ENCODE data around the gene ITGA4. TPM values are rescaled to one million over a fixed set of nuclear protein-coding genes. Genes with fewer than 3 reads are reported as not detected.

The ITGA4 gene
- total RNA-seq, 1 donor from 2014 or later, result 5.7 TPM

GRCh38 chr2:181575650-181576025, 118.5 kb downstream of the ITGA4 start:
- Mint-ChIP-seq H3K36me3 (ENCODE audit: unreplicated experiment) (no peaks in the 10 kb centered on the region), H3K27me3 (ENCODE audit: unreplicated experiment) (peaks cover 9% of the 10 kb centered on the region), H3K4me3 (ENCODE audit: unreplicated experiment) (no peak overlapping the region), H3K9me3 (ENCODE audit: unreplicated experiment) (no peaks in the 10 kb centered on the region), H3K27ac (ENCODE audit: unreplicated experiment) (no peak overlapping the region), H3K4me1 (ENCODE audit: unreplicated experiment) (no peaks in the 10 kb centered on the region)
- no peak for DNase-seq (ENCODE audit: extremely low spot score, unreplicated experiment)
- no peak for TF ChIP-seq CTCF (IDR thresholded peaks at IDR 0.05)

- H3K36me3 Mint-ChIP-seq (ENCODE audit: unreplicated experiment), result no peaks in the 10 kb centered on the region
- no peak for TF ChIP-seq CTCF (IDR thresholded peaks at IDR 0.05)
- no peak overlapping the region for H3K4me3 Mint-ChIP-seq (ENCODE audit: unreplicated experiment)
- H3K27ac Mint-ChIP-seq (ENCODE audit: unreplicated experiment), result no peak overlapping the region
- H3K9me3 Mint-ChIP-seq (ENCODE audit: unreplicated experiment), result no peaks in the 10 kb centered on the region
- H3K27me3 Mint-ChIP-seq (ENCODE audit: unreplicated experiment), result peaks cover 14% of the 10 kb centered on the region
- DNase-seq (ENCODE audit: extremely low spot score, unreplicated experiment), result no peak
- no peaks in the 10 kb centered on the region for H3K4me1 Mint-ChIP-seq (ENCODE audit: unreplicated experiment)
Observed at GRCh38 chr2:181576431-181576830, 119.2 kb downstream of the ITGA4 start.

- Mint-ChIP-seq H3K36me3 (ENCODE audit: unreplicated experiment) (no peaks in the 10 kb centered on the region), H3K9me3 (ENCODE audit: unreplicated experiment) (no peaks in the 10 kb centered on the region), H3K27me3 (ENCODE audit: unreplicated experiment) (peaks cover 12% of the 10 kb centered on the region), H3K4me1 (ENCODE audit: unreplicated experiment) (no peaks in the 10 kb centered on the region), H3K27ac (ENCODE audit: unreplicated experiment) (no peak overlapping the region), H3K4me3 (ENCODE audit: unreplicated experiment) (no peak overlapping the region)
- TF ChIP-seq CTCF (IDR thresholded peaks at IDR 0.05), result no peak
- DNase-seq (ENCODE audit: extremely low spot score, unreplicated experiment), result no peak
Observed at GRCh38 chr2:181578829-181579228, 121.6 kb downstream of the ITGA4 start.

- no peak overlapping the region for H3K4me3 Mint-ChIP-seq (ENCODE audit: unreplicated experiment)
- H3K27ac Mint-ChIP-seq (ENCODE audit: unreplicated experiment), result no peak overlapping the region
- H3K27me3 Mint-ChIP-seq (ENCODE audit: unreplicated experiment), result peaks cover 24% of the 10 kb centered on the region
- no peak for DNase-seq (ENCODE audit: extremely low spot score, unreplicated experiment)
- no peaks in the 10 kb centered on the region for H3K36me3 Mint-ChIP-seq (ENCODE audit: unreplicated experiment)
- no peaks in the 10 kb centered on the region for H3K9me3 Mint-ChIP-seq (ENCODE audit: unreplicated experiment)
- TF ChIP-seq CTCF (IDR thresholded peaks at IDR 0.05), result no peak
- H3K4me1 Mint-ChIP-seq (ENCODE audit: unreplicated experiment), result peaks cover 4% of the 10 kb centered on the region
Observed at GRCh38 chr2:181581534-181581933, 124.3 kb downstream of the ITGA4 start.

GRCh38 chr2:181585732-181586131, 128.5 kb downstream of the ITGA4 start:
- DNase-seq (ENCODE audit: extremely low spot score, unreplicated experiment), result no peak
- H3K4me1 Mint-ChIP-seq (ENCODE audit: unreplicated experiment), result peaks cover 8% of the 10 kb centered on the region
- no peaks in the 10 kb centered on the region for H3K36me3 Mint-ChIP-seq (ENCODE audit: unreplicated experiment)
- H3K27ac Mint-ChIP-seq (ENCODE audit: unreplicated experiment), result no peak overlapping the region
- no peak for TF ChIP-seq CTCF (IDR thresholded peaks at IDR 0.05)
- no peaks in the 10 kb centered on the region for H3K9me3 Mint-ChIP-seq (ENCODE audit: unreplicated experiment)
- H3K4me3 Mint-ChIP-seq (ENCODE audit: unreplicated experiment), result no peak overlapping the region
- H3K27me3 Mint-ChIP-seq (ENCODE audit: unreplicated experiment), result peaks cover 29% of the 10 kb centered on the region

Other genes starting within 250 kb of the ITGA4 start
- gene CERKL, start 199.7 kb downstream of the ITGA4 start, total RNA-seq, result not detected in 2 replicates
- not detected in 2 replicates for gene NEUROD1, start 223.1 kb downstream of the ITGA4 start, total RNA-seq

Measured in osteocyte (in vitro differentiated cells).